Neutrophil (primary cell): ENCODE data around the gene NUF2.

Source experiments
- H3K27ac ChIP-seq: fragments of 200-600 bp; sonication (generic); 2 replicates; pipeline ENCODE4 v1.5.1; 2016; ENCODE audit warnings: mild to moderate bottlenecking, moderate library complexity
- H3K27me3 ChIP-seq: fragments of 200-600 bp; sonication (generic); 2 replicates; pipeline ENCODE4 v1.6.0; 2016; ENCODE audit warnings: mild to moderate bottlenecking
- H3K36me3 ChIP-seq: fragments of 200-600 bp; sonication (generic); 2 replicates; pipeline ENCODE4 v1.5.1; 2017
- H3K4me1 ChIP-seq, 2 experiments: fragments of 200-600 bp in 1 of 2; sonication (generic) in 1 of 2; 1 replicate in 1 of 2; 2 replicates in 1 of 2; pipeline versions ENCODE4 v1.5.1 to v1.6.1; 2013 to 2016; ENCODE audit warnings: low read depth in 1 of 2, low read length in 1 of 2, mild to moderate bottlenecking in 1 of 2, moderate library complexity in 1 of 2; ENCODE audit not compliant: control insufficient read depth in 1 of 2, insufficient read depth in 1 of 2
- H3K4me3 ChIP-seq, 2 experiments: fragments of 200-600 bp in 1 of 2; sonication (generic) in 1 of 2; 1 replicate in 1 of 2; 2 replicates in 1 of 2; pipeline ENCODE4 v1.5.1; 2013 to 2016; ENCODE audit warnings: low read depth in 1 of 2, low read length in 1 of 2, mild to moderate bottlenecking in 1 of 2, moderate library complexity in 1 of 2
- H3K9me3 ChIP-seq: fragments of 200-600 bp; sonication (generic); 2 replicates; pipeline ENCODE4 v1.5.1; 2016
- CTCF ChIP-seq: fragments of 200-600 bp; sonication (generic); IDR thresholded peaks from 2 replicates; pipeline ENCODE4 v1.5.1; 2016; ENCODE audit warnings: antibody characterized with exemption

Gene NUF2

GRCh38 chr1:163298365-163298764 is 23.4 kb upstream of the NUF2 start:
- Histone ChIP-seq H3K4me3 (no peak overlapping the region), H3K36me3 (no peaks in the 10 kb centered on the region), H3K27me3 (no peaks in the 10 kb centered on the region), H3K27ac (no peak overlapping the region), H3K9me3 (no peaks in the 10 kb centered on the region), H3K4me1 (no peaks in the 10 kb centered on the region)
- TF ChIP-seq CTCF: no peak

GRCh38 chr1:163300568-163300967 is 21.2 kb upstream of the NUF2 start:
- TF ChIP-seq CTCF: no peak
- no peaks in the 10 kb centered on the region for H3K36me3 ChIP-seq
- no peak overlapping the region for H3K4me3 ChIP-seq
- no peaks in the 10 kb centered on the region for H3K9me3 ChIP-seq
- no peaks in the 10 kb centered on the region for H3K27me3 ChIP-seq
- H3K27ac ChIP-seq: no peak overlapping the region
- H3K4me1 ChIP-seq: no peaks in the 10 kb centered on the region

- no peak for TF ChIP-seq CTCF
- H3K27me3 ChIP-seq: no peaks in the 10 kb centered on the region
- no peak overlapping the region for H3K4me3 ChIP-seq
- H3K27ac ChIP-seq: no peak overlapping the region
- no peaks in the 10 kb centered on the region for H3K36me3 ChIP-seq
- no peaks in the 10 kb centered on the region for H3K4me1 ChIP-seq
- no peaks in the 10 kb centered on the region for H3K9me3 ChIP-seq
These were observed 18.2 kb upstream of the NUF2 start for GRCh38 chr1:163303561-163303960.

GRCh38 chr1:163305441-163305840 is 16.3 kb upstream of the NUF2 start:
- Histone ChIP-seq H3K4me1 (no peaks in the 10 kb centered on the region), H3K36me3 (no peaks in the 10 kb centered on the region), H3K4me3 (no peak overlapping the region), H3K27ac (no peak overlapping the region), H3K27me3 (no peaks in the 10 kb centered on the region), H3K9me3 (no peaks in the 10 kb centered on the region)
- no peak for TF ChIP-seq CTCF

GRCh38 chr1:163307479-163308171 is 14.1 kb upstream of the NUF2 start:
- no peak for TF ChIP-seq CTCF
- Histone ChIP-seq H3K27ac (no peak overlapping the region), H3K36me3 (no peaks in the 10 kb centered on the region), H3K9me3 (no peaks in the 10 kb centered on the region), H3K27me3 (no peaks in the 10 kb centered on the region), H3K4me3 (no peak overlapping the region), H3K4me1 (no peaks in the 10 kb centered on the region)
